Trophoblast cell (in vitro differentiated cells and primary cell): Measurements from ENCODE around the gene MAPK12.

Source experiments
- DNase-seq, 2 donors: peaks; one replicate each; pipeline ENCODE4 v3.0.0-alpha.2; 2016
- H2AFZ ChIP-seq: 2 replicates; pipeline ENCODE4 v1.6.1; 2013; ENCODE audit warnings: low read length, moderate library complexity, mild to moderate bottlenecking; ENCODE audit not compliant: insufficient read depth, poor library complexity
- H2AK5ac ChIP-seq: 2 replicates; pipeline ENCODE4 v1.6.1; 2013; ENCODE audit warnings: mild to moderate bottlenecking, low read length
- H2BK120ac ChIP-seq: 2 replicates; pipeline ENCODE4 v1.6.1; 2013; ENCODE audit warnings: low read length, mild to moderate bottlenecking, moderate library complexity; ENCODE audit not compliant: insufficient read depth, poor library complexity
- H2BK12ac ChIP-seq: 2 replicates; pipeline ENCODE4 v1.6.1; 2013; ENCODE audit warnings: mild to moderate bottlenecking, low read length, moderate library complexity
- H2BK5ac ChIP-seq: 2 replicates; pipeline ENCODE4 v1.6.1; 2013; ENCODE audit warnings: low read length, low read depth, moderate library complexity, mild to moderate bottlenecking; ENCODE audit not compliant: poor library complexity
- H3K14ac ChIP-seq: 2 replicates; pipeline ENCODE4 v1.6.1; 2013; ENCODE audit warnings: mild to moderate bottlenecking, low read length
- H3K18ac ChIP-seq: 2 replicates; pipeline ENCODE4 v1.6.1; 2013; ENCODE audit warnings: mild to moderate bottlenecking, low read length
- H3K23ac ChIP-seq: 2 replicates; pipeline ENCODE4 v1.6.1; 2013; ENCODE audit warnings: low read length
- H3K27ac ChIP-seq: 2 replicates; pipeline ENCODE4 v1.5.1; 2013; ENCODE audit warnings: low read depth, mild to moderate bottlenecking, inconsistent platforms, low read length, moderate library complexity
- H3K27me3 ChIP-seq: 2 replicates; pipeline ENCODE4 v1.6.1; 2013; ENCODE audit warnings: inconsistent platforms, mild to moderate bottlenecking, low read length, moderate library complexity; ENCODE audit not compliant: insufficient read depth
- H3K36me3 ChIP-seq, 2 experiments: 1 replicate in 1 of 2; 2 replicates in 1 of 2; pipeline ENCODE4 v1.6.1; 2013; ENCODE audit warnings: low read length in 2 of 2, mild to moderate bottlenecking in 2 of 2, moderate library complexity in 1 of 2; ENCODE audit not compliant: insufficient read depth in 2 of 2, control insufficient read depth in 1 of 2
- H3K4ac ChIP-seq: 2 replicates; pipeline ENCODE4 v1.6.1; 2013; ENCODE audit warnings: low read depth, mild to moderate bottlenecking, low read length, moderate library complexity
- H3K4me1 ChIP-seq, 2 experiments: 1 replicate in 1 of 2; 2 replicates in 1 of 2; pipeline ENCODE4 v1.6.1; 2013; ENCODE audit warnings: low read length in 2 of 2, mild to moderate bottlenecking in 2 of 2, moderate library complexity in 1 of 2; ENCODE audit not compliant: insufficient read depth in 2 of 2, control insufficient read depth in 1 of 2
- H3K4me2 ChIP-seq: 2 replicates; pipeline ENCODE4 v1.6.1; 2013; ENCODE audit warnings: inconsistent platforms, mild to moderate bottlenecking, low read length, moderate library complexity
- H3K4me3 ChIP-seq: 2 replicates; pipeline ENCODE4 v1.5.1; 2013; ENCODE audit warnings: mild to moderate bottlenecking, low read depth, low read length, inconsistent platforms
- H3K79me1 ChIP-seq: one replicate; pipeline ENCODE4 v1.6.1; 2013; ENCODE audit warnings: low read length
- H3K79me2 ChIP-seq: 2 replicates; pipeline ENCODE4 v1.6.1; 2013; ENCODE audit warnings: low read length, mild to moderate bottlenecking; ENCODE audit not compliant: control insufficient read depth, insufficient read depth, poor library complexity
- H3K9ac ChIP-seq: 2 replicates; pipeline ENCODE4 v1.6.1; 2013; ENCODE audit warnings: mild to moderate bottlenecking, low read length
- H3K9me3 ChIP-seq: 2 replicates; pipeline ENCODE4 v1.6.1; 2013; ENCODE audit warnings: low read depth, mild to moderate bottlenecking, control low read depth, inconsistent platforms, low read length; ENCODE audit not compliant: insufficient read depth
- H4K12ac ChIP-seq: 2 replicates; pipeline ENCODE4 v1.6.1; 2013; ENCODE audit warnings: low read depth, mild to moderate bottlenecking, low read length, moderate library complexity
- H4K8ac ChIP-seq: 2 replicates; pipeline ENCODE4 v1.6.1; 2013; ENCODE audit warnings: low read depth, mild to moderate bottlenecking, low read length, moderate library complexity
- H4K91ac ChIP-seq: one replicate; pipeline ENCODE4 v1.6.1; 2013; ENCODE audit warnings: low read depth, mild to moderate bottlenecking, low read length, moderate library complexity
- WGBS: extraction: QIAGEN DNeasy Blood & Tissue Kit; methylation state at CpG from one replicate; pipeline ENCODE4 v1.1.7; 2013; ENCODE audit warnings: missing lambda C conversion rate; ENCODE audit not compliant: insufficient read length, insufficient coverage; ENCODE audit errors: extremely low coverage; 5-methylcytosine and 5-hydroxymethylcytosine counted together

Gene MAPK12

DNA sequence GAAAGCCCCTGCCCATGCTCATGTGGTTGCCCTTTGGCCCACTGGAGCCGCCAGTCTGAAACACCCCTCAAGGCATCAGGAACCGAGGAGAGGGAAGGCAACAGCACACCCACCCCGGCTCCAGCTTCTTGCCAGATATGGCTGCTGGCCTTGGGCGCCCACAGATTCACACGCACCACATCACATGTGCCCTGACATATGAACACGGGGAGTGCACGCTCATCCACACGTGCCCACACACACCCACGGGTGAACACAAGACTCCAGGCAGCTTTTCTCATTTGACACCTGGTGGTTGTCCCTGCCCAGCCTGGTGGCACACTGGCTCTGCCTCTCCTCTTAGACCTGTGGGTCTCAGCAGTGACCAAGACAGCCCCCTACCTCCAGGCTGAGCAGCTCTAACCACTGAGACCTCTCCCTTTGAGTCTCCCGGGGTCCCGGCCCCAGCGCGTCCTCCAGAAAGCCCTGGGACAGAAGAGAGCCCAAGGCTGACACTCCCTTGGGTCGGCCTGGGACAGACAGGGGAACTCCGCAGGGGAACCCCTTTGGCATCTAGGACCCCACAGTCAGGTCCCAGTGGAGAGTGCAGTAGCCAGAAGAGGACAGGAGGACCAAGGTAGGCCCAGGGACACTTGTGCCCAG is 2.7 kb upstream of the MAPK12 start:
- no peak overlapping the region for H3K14ac ChIP-seq

DNA sequence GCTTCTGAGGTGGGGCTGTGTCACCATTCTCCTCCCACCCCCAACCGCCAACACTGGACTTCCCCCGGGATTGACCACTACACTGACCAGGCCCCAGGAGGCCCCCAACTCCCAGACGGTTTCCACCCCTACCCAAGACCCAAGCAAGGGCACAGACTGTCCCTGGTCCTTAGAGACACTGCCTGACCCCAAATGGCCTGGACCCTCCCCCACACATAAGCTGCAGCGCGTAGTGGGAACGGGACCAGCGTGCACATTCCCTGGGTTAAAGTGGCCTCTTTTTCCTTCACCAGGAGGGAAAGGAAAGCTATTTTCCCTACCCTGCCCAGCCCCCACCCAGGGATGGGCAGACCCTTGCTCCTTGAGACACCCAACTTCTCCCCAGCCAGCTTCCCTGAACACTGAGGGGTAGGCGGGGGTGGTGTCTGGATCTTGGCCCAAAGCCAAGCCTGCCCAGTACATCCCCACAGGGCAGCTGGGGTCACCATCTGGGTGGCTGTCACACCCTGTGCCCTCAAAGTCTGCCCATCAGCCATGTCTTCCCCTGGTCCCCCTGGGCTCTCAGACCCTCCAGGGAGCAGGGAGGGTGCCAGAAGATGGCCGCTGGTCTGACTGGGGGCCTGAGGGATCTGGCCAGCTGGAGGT is 1.6 kb upstream of the MAPK12 start:
- H3K9me3 ChIP-seq, result peaks cover 10% of the 10 kb centered on the region
- no peak overlapping the region for H3K14ac ChIP-seq
- H3K27me3 ChIP-seq, result peaks cover 9% of the 10 kb centered on the region
- H2BK12ac ChIP-seq, result no peak overlapping the region
- H3K9ac ChIP-seq, result no peak overlapping the region
- no CpG with 5 or more reads among the region's 9 CpGs for WGBS
- no peak overlapping the region for H3K18ac ChIP-seq
- no peak overlapping the region for H3K4ac ChIP-seq
- no peak overlapping the region for H2AFZ ChIP-seq
- no peak overlapping the region for H3K23ac ChIP-seq
- H2AK5ac ChIP-seq, result no peak overlapping the region
- no peak overlapping the region for H2BK5ac ChIP-seq
- H4K8ac ChIP-seq, result no peak overlapping the region
- no peak overlapping the region for H3K4me2 ChIP-seq
- H2BK120ac ChIP-seq, result no peak overlapping the region
- no peak overlapping the region for H3K27ac ChIP-seq
- no peaks in the 10 kb centered on the region for H3K79me1 ChIP-seq
- no peaks in the 10 kb centered on the region for H3K79me2 ChIP-seq
- H4K91ac ChIP-seq, result no peak overlapping the region
- no peak overlapping the region for H4K12ac ChIP-seq
- no peak for DNase-seq
- H3K4me1 ChIP-seq, result peaks cover 3 to 9% of the 10 kb centered on the region in 2 experiments
- no peak overlapping the region for H3K4me3 ChIP-seq
- no peaks in the 10 kb centered on the region for H3K36me3 ChIP-seq

More for the DNA sequence above, 2.7 kb upstream of the MAPK12 start:
- no peak overlapping the region for H2BK12ac ChIP-seq
- peaks cover 20% of the 10 kb centered on the region for H3K27me3 ChIP-seq
- no peak overlapping the region for H3K18ac ChIP-seq
- H3K4ac ChIP-seq, result no peak overlapping the region
- no peak overlapping the region for H3K27ac ChIP-seq
- H2AFZ ChIP-seq, result no peak overlapping the region
- H3K79me1 ChIP-seq, result no peaks in the 10 kb centered on the region
- peaks cover 2 to 9% of the 10 kb centered on the region in 2 experiments for H3K4me1 ChIP-seq
- no peak overlapping the region for H2AK5ac ChIP-seq
- no peak overlapping the region for H3K4me3 ChIP-seq
- no peak overlapping the region for H4K12ac ChIP-seq
- no peak overlapping the region for H2BK120ac ChIP-seq
- H2BK5ac ChIP-seq, result no peak overlapping the region
- no peak overlapping the region for H4K8ac ChIP-seq
- no peaks in the 10 kb centered on the region for H3K36me3 ChIP-seq
- H3K4me2 ChIP-seq, result no peak overlapping the region
- peaks cover 14% of the 10 kb centered on the region for H3K9me3 ChIP-seq
- H3K23ac ChIP-seq, result no peak overlapping the region
- DNase-seq, result no peak
- H3K9ac ChIP-seq, result no peak overlapping the region
- H4K91ac ChIP-seq, result no peak overlapping the region
- no CpG with 5 or more reads among the region's 15 CpGs for WGBS
- H3K79me2 ChIP-seq, result no peaks in the 10 kb centered on the region

DNA sequence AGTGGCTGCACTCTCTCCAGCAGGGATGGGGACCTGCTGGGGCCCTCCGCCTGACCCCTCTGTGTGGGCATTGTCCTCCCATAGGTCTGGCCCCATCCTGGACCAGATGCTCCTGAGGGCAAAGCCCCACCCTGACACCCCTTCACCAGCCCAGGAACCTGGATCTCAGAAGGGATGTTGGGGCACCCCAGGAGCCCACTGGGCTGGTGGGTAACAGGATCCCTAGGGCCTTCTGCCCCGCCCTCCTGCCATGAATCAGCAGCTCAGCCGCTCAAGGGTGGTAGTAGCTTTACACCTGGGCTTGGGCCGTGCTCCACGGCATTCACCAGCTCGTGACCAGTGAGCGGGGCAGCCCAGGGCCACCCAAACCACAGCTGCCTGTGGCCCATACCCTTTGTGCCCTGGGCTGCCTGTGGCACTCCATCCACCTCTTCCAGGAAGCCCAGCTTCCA is 1.0 kb upstream of the MAPK12 start:
- Histone ChIP-seq H3K79me1 (no peaks in the 10 kb centered on the region), H3K4me2 (no peak overlapping the region), H4K12ac (no peak overlapping the region), H3K9me3 (peaks cover 10% of the 10 kb centered on the region), H3K27me3 (peaks cover 9% of the 10 kb centered on the region), H3K36me3 (no peaks in the 10 kb centered on the region), H3K9ac (no peak overlapping the region), H3K27ac (no peak overlapping the region), H3K4me1 (peaks cover 10 to 13% of the 10 kb centered on the region in 2 experiments), H3K23ac (no peak overlapping the region), H3K4ac (no peak overlapping the region), H2AK5ac (no peak overlapping the region), H2BK5ac (no peak overlapping the region), H3K14ac (no peak overlapping the region), H2BK12ac (no peak overlapping the region), H3K18ac (no peak overlapping the region), H3K4me3 (no peak overlapping the region), H2BK120ac (no peak overlapping the region), H3K79me2 (no peaks in the 10 kb centered on the region), H4K8ac (no peak overlapping the region), H2AFZ (no peak overlapping the region), H4K91ac (no peak overlapping the region)
- WGBS, result no CpG with 5 or more reads among the region's 7 CpGs
- no peak for DNase-seq

DNA sequence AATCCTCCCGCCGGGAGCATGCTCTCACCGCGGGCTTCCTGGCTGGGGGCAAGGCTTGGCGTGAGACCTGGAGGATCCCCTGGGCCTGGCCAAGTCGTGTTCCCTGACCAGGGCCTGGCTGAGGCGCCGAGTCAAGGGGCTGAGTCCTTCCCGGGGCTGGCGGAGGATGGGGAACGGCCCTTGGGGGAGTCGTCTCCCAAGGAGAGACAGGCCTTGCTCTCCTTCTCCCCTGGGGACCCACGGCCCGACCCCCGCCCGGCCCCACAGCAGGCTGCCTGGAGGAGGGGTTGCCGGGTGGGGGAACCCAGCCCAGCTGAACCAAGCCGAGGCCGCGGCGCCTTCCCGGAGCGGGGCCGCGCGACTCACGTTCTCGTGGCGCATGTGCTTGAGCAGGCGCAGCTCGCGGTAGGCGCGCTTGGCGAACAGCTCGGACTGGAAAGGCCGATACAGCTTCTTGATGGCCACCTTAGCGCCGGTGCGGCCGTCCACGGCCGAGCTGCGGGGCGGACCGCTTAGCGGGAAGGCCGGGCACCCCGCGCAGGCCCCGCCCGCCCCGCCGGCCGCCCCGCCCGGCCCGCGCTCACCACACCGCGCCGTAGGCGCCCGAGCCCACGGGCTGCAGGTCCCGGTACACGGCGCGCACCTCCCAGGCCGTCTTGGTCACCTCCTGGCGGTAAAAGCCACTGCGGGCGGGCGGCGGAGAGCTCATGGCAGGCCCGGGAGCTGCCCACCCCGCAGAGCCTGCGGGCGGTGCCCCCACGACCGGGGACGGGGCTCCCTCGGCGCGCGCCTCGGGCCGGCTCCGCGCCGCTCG is 475 bp downstream of the MAPK12 start:
- peak in 1 of 2 donors; percentile 49 for DNase-seq
- Histone ChIP-seq H2BK12ac (no peak overlapping the region), H4K91ac (no peak overlapping the region), H3K27me3 (peaks cover 9% of the 10 kb centered on the region), H2BK5ac (no peak overlapping the region), H3K14ac (no peak overlapping the region), H3K4me3 (peak overlapping the region; percentile 61), H3K36me3 (no peaks in the 10 kb centered on the region), H3K9ac (no peak overlapping the region), H3K79me2 (no peaks in the 10 kb centered on the region), H3K23ac (no peak overlapping the region), H2AFZ (peak overlapping the region; percentile 35), H3K18ac (no peak overlapping the region), H3K4ac (no peak overlapping the region), H4K12ac (no peak overlapping the region), H2BK120ac (no peak overlapping the region), H3K27ac (no peak overlapping the region), H3K9me3 (no peaks in the 10 kb centered on the region), H2AK5ac (no peak overlapping the region), H3K79me1 (no peaks in the 10 kb centered on the region), H4K8ac (no peak overlapping the region), H3K4me2 (peak overlapping the region; percentile 74), H3K4me1 (peaks cover 17 to 20% of the 10 kb centered on the region in 2 experiments)
- no CpG with 5 or more reads among the region's 92 CpGs for WGBS
